Measurements from ENCODE around the gene NAGLU.

The NAGLU gene

GRCh38 chr17:42507671-42508070 is 28.4 kb upstream of the NAGLU start:
- no peaks in the 10 kb centered on the region for H3K9me3 ChIP-seq (ENCODE audit: insufficient read depth, low read length)
- no peak overlapping the region for H3K9ac ChIP-seq (ENCODE audit: insufficient read length, low read depth)
- H3K4me1 ChIP-seq (ENCODE audit: insufficient read depth, insufficient read length), result no peaks in the 10 kb centered on the region
- H3K4me3 ChIP-seq (ENCODE audit: insufficient read length, low read depth), result no peak overlapping the region
- TF ChIP-seq YY1 (IDR thresholded peaks at IDR 0.05; ENCODE audit: insufficient read depth, insufficient read length) (no peak), ZNF274 (IDR thresholded peaks at IDR 0.05; ENCODE audit: low read depth, low read length) (no peak), SUZ12 (IDR thresholded peaks at IDR 0.05; ENCODE audit: extremely low read depth, insufficient read depth, insufficient read length) (no peak)
- no peaks in the 10 kb centered on the region for H3K27me3 ChIP-seq (ENCODE audit: insufficient read depth, insufficient read length)
- no peak for DNase-seq (ENCODE audit: low read depth, low spot score)
- H3K36me3 ChIP-seq (ENCODE audit: insufficient read depth, insufficient read length, low read length), result peaks cover 56% of the 10 kb centered on the region

DNA sequence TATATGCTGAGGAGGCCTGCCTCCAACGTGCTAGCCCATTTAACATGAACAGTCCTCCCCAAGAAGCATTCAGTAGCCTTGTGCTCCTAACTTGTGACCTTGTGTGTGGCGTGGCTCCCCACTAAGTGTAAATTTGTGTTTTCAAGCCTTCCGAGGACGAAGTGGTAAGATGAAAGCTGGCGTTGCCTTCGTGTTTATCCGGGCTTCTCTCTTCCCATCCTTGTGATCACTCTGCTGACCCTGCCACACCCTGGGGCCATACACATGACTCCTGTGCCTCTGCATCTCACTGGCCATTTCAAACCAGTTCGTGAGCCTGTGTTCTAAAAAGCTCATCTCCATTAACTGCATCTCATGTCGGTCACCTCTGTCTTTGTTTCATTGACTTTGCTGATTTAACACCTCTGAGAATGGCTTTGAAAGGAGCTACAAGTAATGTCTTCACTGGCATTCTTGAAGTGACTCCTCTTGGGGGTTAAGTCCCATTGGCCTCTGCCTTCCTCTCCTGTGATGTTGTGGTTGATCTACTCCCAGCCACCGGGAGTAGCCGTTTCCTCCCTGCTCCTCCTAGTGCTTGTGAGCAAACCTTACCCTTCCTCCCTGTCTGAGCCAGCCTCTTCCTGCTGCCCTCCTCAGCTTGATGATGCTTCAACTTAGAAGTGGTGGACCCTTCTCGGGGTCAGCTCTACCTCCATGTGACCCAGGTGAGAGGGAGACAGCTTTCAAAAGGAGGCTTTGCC is 27.4 kb upstream of the NAGLU start:
- H3K27me3 ChIP-seq (ENCODE audit: insufficient read depth, insufficient read length), result no peaks in the 10 kb centered on the region
- TF ChIP-seq YY1 (IDR thresholded peaks at IDR 0.05; ENCODE audit: insufficient read depth, insufficient read length) (no peak), ZNF274 (IDR thresholded peaks at IDR 0.05; ENCODE audit: low read depth, low read length) (no peak), SUZ12 (IDR thresholded peaks at IDR 0.05; ENCODE audit: extremely low read depth, insufficient read depth, insufficient read length) (no peak)
- DNase-seq (ENCODE audit: low read depth, low spot score), result no peak
- H3K9ac ChIP-seq (ENCODE audit: insufficient read length, low read depth), result no peak overlapping the region
- H3K9me3 ChIP-seq (ENCODE audit: insufficient read depth, low read length), result no peaks in the 10 kb centered on the region
- H3K36me3 ChIP-seq (ENCODE audit: insufficient read depth, insufficient read length, low read length), result peaks cover 56% of the 10 kb centered on the region
- peaks cover 2% of the 10 kb centered on the region for H3K4me1 ChIP-seq (ENCODE audit: insufficient read depth, insufficient read length)
- no peak overlapping the region for H3K4me3 ChIP-seq (ENCODE audit: insufficient read length, low read depth)

DNA sequence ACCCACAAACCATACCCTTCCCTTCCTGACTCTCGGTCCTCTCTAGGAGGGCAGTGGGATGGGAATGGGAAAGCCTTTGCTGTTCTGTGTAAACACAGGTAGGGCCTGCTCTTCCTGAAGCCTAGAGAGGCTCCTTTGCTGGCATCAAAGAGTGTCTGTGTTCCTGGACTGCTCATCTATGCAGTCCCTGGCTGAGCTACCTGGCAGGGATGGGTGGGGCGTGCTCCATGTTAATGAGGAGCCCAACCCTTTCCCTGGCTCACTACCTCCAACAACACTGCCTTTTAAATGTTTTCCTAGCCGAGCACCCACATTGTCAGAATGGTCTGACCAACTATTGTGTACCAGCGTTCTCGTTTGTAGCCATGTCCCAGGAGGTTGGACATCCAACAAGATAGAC is 26.6 kb upstream of the NAGLU start:
- peaks cover 61% of the 10 kb centered on the region for H3K36me3 ChIP-seq (ENCODE audit: insufficient read depth, insufficient read length, low read length)
- DNase-seq (ENCODE audit: low read depth, low spot score), result no peak
- no peaks in the 10 kb centered on the region for H3K27me3 ChIP-seq (ENCODE audit: insufficient read depth, insufficient read length)
- TF ChIP-seq ZNF274 (IDR thresholded peaks at IDR 0.05; ENCODE audit: low read depth, low read length) (no peak), SUZ12 (IDR thresholded peaks at IDR 0.05; ENCODE audit: extremely low read depth, insufficient read depth, insufficient read length) (no peak), YY1 (IDR thresholded peaks at IDR 0.05; ENCODE audit: insufficient read depth, insufficient read length) (no peak)
- no peak overlapping the region for H3K4me3 ChIP-seq (ENCODE audit: insufficient read length, low read depth)
- no peak overlapping the region for H3K9ac ChIP-seq (ENCODE audit: insufficient read length, low read depth)
- H3K4me1 ChIP-seq (ENCODE audit: insufficient read depth, insufficient read length), result peaks cover 5% of the 10 kb centered on the region
- no peaks in the 10 kb centered on the region for H3K9me3 ChIP-seq (ENCODE audit: insufficient read depth, low read length)

- DNase-seq (ENCODE audit: low read depth, low spot score), result no peak
- H3K4me3 ChIP-seq (ENCODE audit: insufficient read length, low read depth), result no peak overlapping the region
- peaks cover 5% of the 10 kb centered on the region for H3K4me1 ChIP-seq (ENCODE audit: insufficient read depth, insufficient read length)
- no peaks in the 10 kb centered on the region for H3K27me3 ChIP-seq (ENCODE audit: insufficient read depth, insufficient read length)
- H3K36me3 ChIP-seq (ENCODE audit: insufficient read depth, insufficient read length, low read length), result peaks cover 59% of the 10 kb centered on the region
- H3K9ac ChIP-seq (ENCODE audit: insufficient read length, low read depth), result no peak overlapping the region
- H3K9me3 ChIP-seq (ENCODE audit: insufficient read depth, low read length), result no peaks in the 10 kb centered on the region
- TF ChIP-seq SUZ12 (IDR thresholded peaks at IDR 0.05; ENCODE audit: extremely low read depth, insufficient read depth, insufficient read length) (no peak), ZNF274 (IDR thresholded peaks at IDR 0.05; ENCODE audit: low read depth, low read length) (no peak), YY1 (IDR thresholded peaks at IDR 0.05; ENCODE audit: insufficient read depth, insufficient read length) (no peak)
Measured at GRCh38 chr17:42509841-42510240, 26.2 kb upstream of the NAGLU start.

DNA sequence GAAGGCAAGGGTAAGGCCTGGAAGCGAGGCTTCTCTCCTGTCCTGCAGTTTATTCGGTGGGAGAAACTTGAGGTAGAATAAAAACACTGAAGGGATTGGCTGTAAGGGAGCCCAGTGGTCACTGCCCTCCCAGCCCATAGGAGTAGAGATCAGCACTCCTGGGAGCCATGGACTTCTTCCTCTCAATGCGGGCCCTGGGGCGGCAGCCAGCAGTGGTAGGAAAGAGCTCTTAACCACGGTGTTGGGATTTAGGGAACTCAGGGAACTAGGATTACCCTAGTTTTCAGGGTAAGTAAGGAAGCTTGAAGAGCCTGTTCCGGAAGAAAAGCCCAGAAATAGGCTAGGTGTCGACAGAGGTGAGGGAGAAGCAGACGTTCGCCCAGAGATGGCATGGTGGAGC is 23.8 kb upstream of the NAGLU start:
- H3K9ac ChIP-seq (ENCODE audit: insufficient read length, low read depth), result no peak overlapping the region
- H3K4me1 ChIP-seq (ENCODE audit: insufficient read depth, insufficient read length), result peaks cover 5% of the 10 kb centered on the region
- H3K4me3 ChIP-seq (ENCODE audit: insufficient read length, low read depth), result no peak overlapping the region
- H3K9me3 ChIP-seq (ENCODE audit: insufficient read depth, low read length), result no peaks in the 10 kb centered on the region
- TF ChIP-seq ZNF274 (IDR thresholded peaks at IDR 0.05; ENCODE audit: low read depth, low read length) (no peak), YY1 (IDR thresholded peaks at IDR 0.05; ENCODE audit: insufficient read depth, insufficient read length) (no peak), SUZ12 (IDR thresholded peaks at IDR 0.05; ENCODE audit: extremely low read depth, insufficient read depth, insufficient read length) (no peak)
- peaks cover 64% of the 10 kb centered on the region for H3K36me3 ChIP-seq (ENCODE audit: insufficient read depth, insufficient read length, low read length)
- no peak for DNase-seq (ENCODE audit: low read depth, low spot score)
- H3K27me3 ChIP-seq (ENCODE audit: insufficient read depth, insufficient read length), result no peaks in the 10 kb centered on the region

GRCh38 chr17:42512733-42513251 is 23.2 kb upstream of the NAGLU start:
- no peak overlapping the region for H3K9ac ChIP-seq (ENCODE audit: insufficient read length, low read depth)
- no peak for DNase-seq (ENCODE audit: low read depth, low spot score)
- no peaks in the 10 kb centered on the region for H3K27me3 ChIP-seq (ENCODE audit: insufficient read depth, insufficient read length)
- H3K4me3 ChIP-seq (ENCODE audit: insufficient read length, low read depth), result no peak overlapping the region
- no peaks in the 10 kb centered on the region for H3K9me3 ChIP-seq (ENCODE audit: insufficient read depth, low read length)
- no peak for TF ChIP-seq YY1 (IDR thresholded peaks at IDR 0.05; ENCODE audit: insufficient read depth, insufficient read length)
- no peak for TF ChIP-seq SUZ12 (IDR thresholded peaks at IDR 0.05; ENCODE audit: extremely low read depth, insufficient read depth, insufficient read length)
- no peak for TF ChIP-seq ZNF274 (IDR thresholded peaks at IDR 0.05; ENCODE audit: low read depth, low read length)
- peaks cover 8% of the 10 kb centered on the region for H3K4me1 ChIP-seq (ENCODE audit: insufficient read depth, insufficient read length)
- peaks cover 65% of the 10 kb centered on the region for H3K36me3 ChIP-seq (ENCODE audit: insufficient read depth, insufficient read length, low read length)

- Histone ChIP-seq H3K9ac (ENCODE audit: insufficient read length, low read depth) (no peak overlapping the region), H3K36me3 (ENCODE audit: insufficient read depth, insufficient read length, low read length) (peaks cover 63% of the 10 kb centered on the region), H3K4me3 (ENCODE audit: insufficient read length, low read depth) (no peak overlapping the region), H3K4me1 (ENCODE audit: insufficient read depth, insufficient read length) (peaks cover 13% of the 10 kb centered on the region), H3K27me3 (ENCODE audit: insufficient read depth, insufficient read length) (no peaks in the 10 kb centered on the region), H3K9me3 (ENCODE audit: insufficient read depth, low read length) (no peaks in the 10 kb centered on the region)
- TF ChIP-seq ZNF274 (IDR thresholded peaks at IDR 0.05; ENCODE audit: low read depth, low read length), result no peak
- no peak for TF ChIP-seq YY1 (IDR thresholded peaks at IDR 0.05; ENCODE audit: insufficient read depth, insufficient read length)
- no peak for TF ChIP-seq SUZ12 (IDR thresholded peaks at IDR 0.05; ENCODE audit: extremely low read depth, insufficient read depth, insufficient read length)
- no peak for DNase-seq (ENCODE audit: low read depth, low spot score)
Measured at GRCh38 chr17:42513686-42514085, 22.4 kb upstream of the NAGLU start.

All from NT2/D1 (cell line).